ENCODE measurements around the gene ACSL5.
"Not testable (repeated sequence)": the region's sequence is repeated elsewhere in the genome, so short reads cannot be mapped to it uniquely, and the experiment has no call there.

The ACSL5 gene

DNA sequence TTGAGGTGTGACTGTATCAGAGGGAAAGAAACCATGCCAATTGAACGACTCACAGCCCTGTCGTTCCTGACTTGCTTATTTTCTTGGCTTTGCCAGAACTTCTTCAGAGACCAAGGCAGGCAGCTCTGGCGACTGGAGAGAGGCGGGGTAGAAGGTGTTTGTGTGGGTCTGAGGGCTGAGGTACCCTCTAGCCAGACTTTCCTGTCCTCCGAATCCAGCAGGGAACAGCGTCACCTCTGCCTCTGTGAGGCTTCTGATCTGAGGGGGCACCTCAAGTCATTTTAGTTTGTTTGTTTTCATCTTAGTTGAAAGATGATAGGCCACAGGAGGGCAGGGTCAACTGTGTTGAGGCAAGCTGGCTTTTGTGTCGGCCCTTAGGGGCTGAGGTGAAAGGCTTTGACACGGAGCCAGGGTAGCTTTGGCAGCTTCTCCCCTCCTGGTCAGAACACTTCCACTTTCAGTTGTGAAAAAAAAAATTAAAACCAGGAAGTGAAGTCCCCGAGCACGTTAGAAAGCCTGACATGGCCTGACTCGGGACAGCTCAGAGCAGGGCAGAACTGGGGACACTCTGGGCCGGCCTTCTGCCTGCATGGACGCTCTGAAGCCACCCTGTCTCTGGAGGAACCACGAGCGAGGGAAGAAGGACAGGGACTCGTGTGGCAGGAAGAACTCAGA is 1.9 kb downstream of the ACSL5 start:
- peak; percentile 64 for DNase-seq (ENCODE audit: low spot score)

DNA sequence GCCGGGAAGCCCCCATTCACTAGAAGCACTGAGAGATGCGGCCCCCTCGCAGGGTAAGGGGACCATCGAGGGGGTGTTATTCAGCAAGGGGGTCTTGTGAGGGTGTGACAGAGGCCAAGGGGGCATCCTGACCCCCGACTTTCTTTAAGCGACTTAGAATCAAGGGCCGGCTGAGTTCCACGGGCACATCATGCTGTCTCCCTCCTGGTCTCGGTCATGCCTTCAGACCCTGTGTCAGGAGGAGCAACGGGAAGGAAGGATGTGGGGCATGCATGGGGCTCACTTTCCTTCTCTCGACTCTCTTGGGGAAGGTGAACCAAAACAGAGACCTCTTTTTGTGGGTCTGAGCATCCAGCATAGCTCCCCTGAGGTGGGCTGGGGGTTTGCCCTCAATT is 2.5 kb downstream of the ACSL5 start:
- DNase-seq (ENCODE audit: low spot score), result no peak

DNA sequence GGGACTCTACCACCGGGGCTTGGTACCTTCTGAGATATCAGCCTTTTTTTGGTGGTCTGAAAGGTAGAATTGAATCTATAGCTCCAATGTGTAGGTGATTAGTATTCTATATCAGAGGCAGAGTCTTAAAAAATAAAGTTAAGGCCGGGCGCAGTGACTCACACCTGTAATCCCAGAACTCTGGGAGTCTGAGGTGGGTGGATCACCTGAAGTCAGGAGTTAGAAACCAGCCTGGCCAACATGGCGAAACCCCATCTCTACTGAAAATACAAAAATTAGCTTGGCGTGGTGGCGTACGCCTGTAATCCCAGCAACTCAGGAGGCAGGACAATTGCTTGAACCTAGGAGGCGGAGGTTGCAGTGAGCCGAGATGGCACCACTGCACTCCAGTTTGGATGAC is 3.2 kb downstream of the ACSL5 start:
- DNase-seq (ENCODE audit: low spot score), result not testable (repeated sequence)

DNA sequence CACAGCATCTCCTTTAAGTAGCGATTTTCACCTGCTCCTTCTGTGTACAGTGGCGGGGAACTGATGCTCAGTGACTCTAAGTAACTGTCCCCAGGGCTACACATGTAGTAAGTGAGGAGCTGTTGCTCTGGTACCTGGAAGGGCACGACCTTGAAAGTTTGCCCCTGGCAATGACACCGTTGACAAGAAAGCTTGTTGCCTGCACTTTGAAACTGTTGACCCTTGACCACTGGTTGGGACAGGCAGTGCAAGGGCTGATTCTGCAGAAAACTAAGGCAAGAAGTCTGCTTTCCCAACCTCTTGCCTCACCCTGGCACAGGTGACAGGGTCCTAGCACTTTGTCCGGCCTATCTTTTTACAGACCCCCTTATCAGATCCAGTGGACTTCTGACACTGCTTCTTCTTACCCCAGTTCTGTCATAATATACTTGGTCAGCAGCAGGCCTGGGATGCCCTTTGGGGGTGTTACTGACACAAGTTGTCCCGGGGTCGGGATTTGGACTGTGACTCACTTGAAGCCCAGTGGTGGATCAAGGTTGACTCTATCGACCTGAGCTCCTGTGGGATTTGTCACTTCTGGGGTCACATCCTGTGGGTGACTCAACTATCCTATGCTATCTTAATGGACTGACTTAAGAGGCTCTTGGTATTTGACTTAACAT is 5.8 kb downstream of the ACSL5 start:
- DNase-seq (ENCODE audit: low spot score), result no peak

DNA sequence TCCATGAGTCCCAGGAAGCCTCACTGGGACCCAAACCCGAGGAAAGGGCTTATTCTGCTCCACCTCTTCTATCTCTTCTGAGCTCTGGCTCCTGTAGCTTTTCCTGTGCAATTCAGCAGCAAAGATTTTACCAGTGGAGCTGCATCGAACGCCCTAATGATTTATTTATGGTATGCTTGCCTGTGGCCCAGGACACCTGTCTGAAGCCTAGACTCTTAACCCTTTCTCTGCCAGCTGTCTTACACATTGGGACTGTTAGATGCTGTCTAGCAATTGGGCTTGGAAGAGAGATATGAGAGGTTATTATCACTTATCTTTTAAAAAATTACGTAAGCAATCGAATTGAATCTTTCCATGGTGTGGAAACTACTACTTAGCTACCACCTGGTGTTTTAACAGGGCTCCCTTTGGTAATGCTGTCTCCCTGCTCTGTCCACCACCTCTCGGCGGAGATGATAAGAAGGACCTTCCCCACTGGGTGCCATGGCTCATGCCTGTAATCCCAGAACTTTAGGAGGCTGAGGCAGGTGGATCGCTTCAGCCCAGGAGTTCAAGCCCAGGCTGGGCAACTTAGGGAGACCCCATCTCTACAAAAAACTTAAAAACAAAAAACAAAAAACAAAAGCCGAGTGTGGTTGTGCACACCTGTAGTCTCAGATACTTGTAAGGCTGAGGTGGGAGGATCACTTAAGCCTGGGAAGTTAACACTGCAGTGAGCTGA is 8.8 kb downstream of the ACSL5 start:
- DNase-seq (ENCODE audit: low spot score), result no peak

DNA sequence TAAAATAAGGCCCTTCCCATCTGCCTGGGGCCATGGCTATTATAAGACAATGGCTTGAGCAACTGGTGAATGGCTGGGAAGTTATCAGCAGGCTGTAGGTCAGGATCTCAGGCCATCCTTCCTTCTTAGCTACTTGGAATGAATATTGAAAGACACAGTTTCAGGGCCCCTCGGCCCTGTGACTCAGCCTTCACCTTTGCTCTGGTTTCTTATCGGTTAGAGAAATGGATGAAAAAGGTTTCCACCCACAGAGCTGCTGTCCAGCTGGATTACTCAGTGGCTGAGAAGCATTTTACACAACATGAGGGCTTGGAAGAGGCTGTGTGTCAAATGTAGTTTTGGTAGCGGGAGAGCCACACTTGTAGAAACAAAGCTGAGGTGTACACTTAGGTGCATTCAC is 9.4 kb downstream of the ACSL5 start:
- DNase-seq (ENCODE audit: low spot score), result peak; percentile 64

DNA sequence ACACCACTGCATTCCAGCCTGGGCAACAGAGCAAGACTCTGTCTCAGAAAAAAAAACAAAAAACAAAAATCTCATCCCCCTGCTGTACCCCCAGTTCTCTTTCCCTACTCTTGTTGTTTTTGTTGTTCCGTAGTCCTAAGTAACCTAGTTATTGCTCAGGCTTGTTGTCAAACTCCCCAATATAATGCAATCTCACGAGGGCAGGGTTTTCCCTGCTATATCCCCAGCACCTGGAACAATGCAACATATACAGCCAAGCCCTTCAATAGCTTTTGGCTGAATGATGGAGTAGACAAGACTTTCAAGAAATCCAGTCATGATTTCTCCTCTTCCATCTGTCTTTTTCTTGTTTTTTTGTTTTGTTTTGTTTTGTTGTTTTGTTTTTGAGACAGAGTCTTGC is 10.2 kb downstream of the ACSL5 start:
- no peak for DNase-seq (ENCODE audit: low spot score)

DNA sequence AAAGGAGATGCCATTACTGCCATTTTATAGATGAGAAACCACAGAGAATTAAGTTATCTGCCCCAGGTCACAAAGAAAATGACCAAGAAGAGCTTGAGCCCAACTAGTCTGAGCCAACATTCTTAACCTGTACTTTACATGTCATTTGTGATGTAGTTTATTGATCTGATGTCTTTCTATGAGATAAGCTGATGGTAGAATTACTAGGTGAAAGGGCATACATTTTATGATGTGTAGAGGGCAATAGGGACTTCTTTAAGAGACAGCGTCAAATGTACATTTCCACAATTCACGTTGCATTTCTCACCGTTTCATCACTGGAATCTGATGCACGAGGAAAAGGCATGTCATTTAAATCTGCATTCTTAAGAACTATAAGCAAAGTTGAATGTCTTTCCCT is 11.3 kb downstream of the ACSL5 start:
- no peak for DNase-seq (ENCODE audit: low spot score)

DNA sequence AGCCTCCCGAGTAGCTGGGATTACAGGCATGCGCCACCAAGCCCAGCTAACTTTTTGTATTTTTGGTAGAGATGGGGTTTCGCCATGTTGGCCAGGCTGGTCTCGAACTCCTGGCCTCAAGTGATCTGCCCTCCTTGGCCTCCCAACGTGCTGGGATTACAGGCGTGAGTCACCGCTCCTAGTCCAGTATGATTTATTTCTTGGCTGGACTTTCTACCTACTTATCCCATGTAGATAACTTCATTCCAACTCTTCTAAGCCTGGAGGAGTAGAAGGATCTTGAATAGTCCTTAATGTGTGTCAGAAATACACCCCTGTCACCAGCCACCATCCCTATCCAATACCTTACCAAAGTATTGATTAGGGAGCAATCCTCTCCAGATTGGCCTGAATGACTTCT is 14.1 kb downstream of the ACSL5 start:
- DNase-seq (ENCODE audit: low spot score), result not testable (repeated sequence)

DNA sequence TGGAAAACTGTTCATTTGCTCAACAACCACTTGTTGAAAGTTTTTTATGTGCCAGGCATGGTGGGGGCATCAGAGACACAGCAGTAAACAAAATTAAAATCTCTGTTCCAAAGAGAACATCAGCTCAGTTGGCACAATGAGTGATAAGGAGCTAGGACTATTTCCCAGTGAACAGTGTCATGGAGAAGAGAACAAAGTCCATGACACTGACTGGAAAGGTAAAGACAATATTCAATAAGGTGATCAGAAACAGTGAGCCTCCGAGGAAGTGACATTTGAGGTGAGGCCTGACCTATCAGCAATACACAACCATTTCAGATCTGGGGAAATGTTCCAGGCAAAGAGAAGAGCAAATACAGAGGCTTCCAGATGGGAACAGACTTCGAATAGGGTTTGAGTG is 14.6 kb downstream of the ACSL5 start:
- no peak for DNase-seq (ENCODE audit: low spot score)

DNA sequence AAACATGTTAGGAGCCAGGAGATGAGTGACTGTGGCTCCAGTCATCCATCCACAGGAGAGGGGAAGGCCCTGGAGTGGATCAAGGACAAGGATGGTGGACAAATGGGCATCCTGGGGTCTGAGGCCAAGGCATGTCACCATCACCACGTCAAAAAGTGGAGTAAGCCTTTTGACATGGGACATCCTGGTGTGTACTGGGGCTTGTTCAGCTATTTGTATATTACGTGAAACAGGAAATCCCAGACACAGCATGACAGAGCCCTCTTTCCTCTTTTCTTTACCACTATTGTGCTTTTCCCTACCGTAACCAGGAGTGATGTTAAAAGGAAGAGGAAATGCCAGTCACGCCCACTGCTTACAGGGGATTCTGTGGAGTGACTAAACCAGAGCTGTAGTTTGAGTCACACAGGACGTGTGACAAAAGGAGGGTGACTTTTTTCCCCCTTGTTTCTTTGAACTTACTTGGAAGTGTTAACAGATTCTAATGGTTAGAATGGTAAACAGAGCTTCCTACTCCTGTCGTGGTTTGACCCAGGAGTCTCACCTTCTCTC is 15.4 kb downstream of the ACSL5 start:
- peak; percentile 58 for DNase-seq (ENCODE audit: low spot score)

DNA sequence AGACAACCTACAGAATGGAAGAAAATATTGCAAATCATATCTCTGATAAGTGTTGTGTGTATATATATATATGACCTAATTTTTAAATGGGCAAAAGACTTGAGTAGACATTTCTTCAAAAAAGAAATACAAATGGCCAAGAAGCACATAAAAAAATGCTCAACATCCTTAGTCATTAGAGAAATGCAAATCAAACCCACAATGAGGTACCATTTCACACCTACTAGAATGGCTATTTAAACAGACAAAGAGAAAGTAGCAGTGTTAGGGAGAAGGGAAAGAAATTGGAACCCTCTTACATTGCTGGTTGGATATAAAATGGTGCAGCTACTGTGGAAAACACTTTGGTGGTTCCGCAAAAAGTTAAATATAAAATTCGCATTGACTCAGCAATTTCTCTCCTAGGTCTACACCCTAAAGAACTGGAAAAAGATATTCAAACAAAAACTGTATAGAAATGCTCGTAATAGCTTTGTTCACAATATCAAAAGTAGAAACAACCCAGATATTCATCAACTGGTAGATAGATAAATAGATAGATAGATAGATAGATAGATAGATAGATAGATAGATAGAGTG is 16.3 kb downstream of the ACSL5 start:
- no peak for DNase-seq (ENCODE audit: low spot score)

DNA sequence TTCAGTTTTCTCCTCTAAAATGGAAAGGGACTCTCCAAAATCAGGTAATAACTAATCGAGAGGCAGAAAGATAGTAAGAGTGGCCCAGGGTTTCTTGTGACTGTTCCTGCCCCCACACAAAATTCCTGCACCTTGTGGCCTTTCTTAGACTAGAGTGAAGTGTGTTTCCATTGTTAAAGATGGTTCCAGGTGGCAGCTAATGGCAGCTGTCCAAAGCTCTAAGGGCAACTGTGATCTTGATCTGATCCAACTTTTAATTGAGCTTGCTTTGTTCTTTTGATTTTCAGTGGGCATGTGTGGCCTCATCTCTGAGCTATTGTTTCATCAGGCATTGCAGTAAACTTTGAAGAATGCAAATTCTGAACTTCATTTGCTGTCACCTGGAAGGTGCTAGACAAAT is 19.4 kb downstream of the ACSL5 start:
- DNase-seq (ENCODE audit: low spot score), result no peak

DNA sequence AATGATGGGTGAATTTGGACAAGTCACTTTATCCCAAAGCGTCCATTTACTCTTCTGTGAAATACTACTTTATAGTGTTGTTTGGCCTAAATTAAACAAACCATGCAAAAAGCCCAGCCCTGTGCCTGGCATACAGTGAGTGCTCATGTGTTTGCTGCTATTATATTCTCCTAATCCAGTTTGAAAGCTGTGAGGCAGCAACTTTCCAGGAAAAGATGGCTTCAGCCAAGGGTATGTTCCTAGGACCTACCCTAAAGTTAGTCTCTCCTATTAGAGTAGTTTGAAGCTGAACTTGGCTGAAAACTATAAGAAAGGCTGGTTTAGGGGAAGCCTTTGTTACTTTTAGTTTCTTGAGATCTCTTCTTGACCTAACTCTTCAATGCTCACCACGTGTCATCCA is 19.9 kb downstream of the ACSL5 start:
- no peak for DNase-seq (ENCODE audit: low spot score)

DNA sequence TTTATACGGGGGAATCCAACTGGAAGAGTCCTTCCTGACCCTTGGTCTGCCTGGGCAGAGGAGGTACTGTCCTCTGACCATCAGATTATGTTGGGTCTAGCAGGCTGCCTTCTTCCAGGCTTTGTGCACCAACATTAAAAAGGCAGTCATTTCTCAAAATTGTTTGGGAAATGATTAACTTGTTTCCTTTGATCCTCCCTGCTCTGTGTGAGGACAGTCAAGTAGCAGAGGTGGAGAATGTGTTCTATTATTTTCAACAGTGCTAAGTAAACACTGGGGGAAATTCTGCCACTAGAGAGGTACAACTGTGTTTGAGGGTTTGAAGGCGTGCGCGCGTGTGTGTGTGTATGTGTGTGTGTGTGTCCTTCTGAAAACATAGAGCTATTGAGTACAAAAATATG is 20.6 kb downstream of the ACSL5 start:
- DNase-seq (ENCODE audit: low spot score), result no peak

DNA sequence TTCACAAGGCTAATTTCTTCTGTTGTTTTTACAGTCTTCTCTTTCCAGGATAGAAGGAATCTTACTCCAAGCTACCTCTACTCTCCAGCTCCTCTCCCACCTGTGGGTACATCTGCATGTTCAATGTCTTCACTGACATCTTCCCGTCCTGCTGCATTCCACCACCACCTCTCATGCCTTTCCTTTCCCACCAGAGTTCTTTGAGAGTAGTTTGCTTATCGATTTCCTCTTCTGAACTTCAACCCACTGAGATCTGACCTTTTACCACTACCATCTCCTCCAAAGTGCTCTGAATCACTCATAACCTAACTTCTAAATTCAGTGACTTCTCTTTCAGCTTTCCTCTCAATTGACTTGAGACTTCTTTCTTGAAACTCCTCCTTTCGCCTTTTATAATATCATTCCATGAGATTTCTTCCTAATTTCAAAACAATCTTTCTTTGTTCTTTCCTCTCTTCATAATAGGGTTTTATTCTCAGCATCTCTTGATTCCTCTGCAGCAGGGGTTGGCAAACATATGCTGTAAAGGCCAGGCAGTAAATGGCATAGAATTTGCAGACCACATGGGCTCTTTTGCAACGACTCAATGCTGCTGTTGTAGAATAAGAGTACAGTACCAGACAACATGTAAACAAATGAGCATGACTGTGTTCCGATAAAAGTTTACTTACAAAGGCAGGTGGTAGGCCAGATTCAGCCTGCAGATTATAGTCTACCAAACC is 22.1 kb downstream of the ACSL5 start:
- DNase-seq (ENCODE audit: low spot score), result no peak

DNA sequence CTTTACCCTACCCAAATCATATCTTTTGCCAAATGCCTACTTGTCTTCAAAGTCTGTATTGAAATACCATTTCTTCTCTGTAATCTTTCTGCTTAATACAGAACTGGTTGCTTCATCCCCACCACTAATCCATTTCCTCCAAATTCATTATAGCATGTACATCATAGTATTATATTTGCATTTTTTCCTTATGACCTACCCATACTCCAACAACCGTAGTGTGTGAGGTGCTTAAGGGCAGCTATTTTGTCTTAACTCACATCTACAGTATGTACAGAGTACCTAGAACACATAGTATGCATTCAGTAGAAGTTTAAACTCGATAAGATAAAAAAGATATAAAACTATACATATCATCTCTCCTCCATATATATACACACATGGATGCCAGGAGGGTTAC is 23.7 kb downstream of the ACSL5 start:
- DNase-seq (ENCODE audit: low spot score), result no peak

DNA sequence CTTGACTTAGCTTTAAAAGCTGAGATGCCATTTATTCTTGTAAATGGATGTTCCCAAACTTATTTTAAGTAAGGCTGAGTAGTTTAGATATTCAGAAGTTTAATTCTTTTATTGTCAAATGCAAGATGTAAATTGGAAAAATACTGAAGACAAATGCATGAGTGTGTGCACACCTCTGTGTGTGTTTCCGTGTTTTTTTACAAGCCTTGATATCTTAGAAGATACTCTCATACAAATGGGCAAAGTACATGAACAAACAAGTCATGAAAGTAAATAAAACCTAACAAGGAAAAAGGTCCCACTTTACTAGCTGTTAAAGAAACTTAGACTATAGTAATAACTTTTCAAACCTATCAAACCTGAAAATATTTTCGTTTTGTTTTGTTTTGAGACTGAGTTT is 29.0 kb downstream of the ACSL5 start:
- no peak for DNase-seq (ENCODE audit: low spot score)

DNA sequence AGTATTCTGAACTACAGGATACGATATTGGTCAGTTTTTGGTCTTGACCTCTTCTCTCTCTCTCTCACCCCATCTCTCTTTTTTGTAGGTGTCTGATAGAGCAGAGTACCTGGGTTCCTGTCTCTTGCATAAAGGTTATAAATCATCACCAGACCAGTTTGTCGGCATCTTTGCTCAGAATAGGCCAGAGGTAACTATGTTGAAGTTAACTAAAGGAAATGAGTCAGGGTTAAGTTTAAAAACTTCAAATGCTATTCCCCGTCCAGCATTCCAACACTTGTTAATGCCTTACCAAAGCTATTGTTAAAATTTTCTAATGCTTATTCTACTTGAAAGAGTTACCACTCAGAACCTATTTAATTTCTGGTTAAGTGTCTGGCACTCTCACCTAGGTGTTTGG is 30.7 kb downstream of the ACSL5 start:
- DNase-seq (ENCODE audit: low spot score), result no peak

DNA sequence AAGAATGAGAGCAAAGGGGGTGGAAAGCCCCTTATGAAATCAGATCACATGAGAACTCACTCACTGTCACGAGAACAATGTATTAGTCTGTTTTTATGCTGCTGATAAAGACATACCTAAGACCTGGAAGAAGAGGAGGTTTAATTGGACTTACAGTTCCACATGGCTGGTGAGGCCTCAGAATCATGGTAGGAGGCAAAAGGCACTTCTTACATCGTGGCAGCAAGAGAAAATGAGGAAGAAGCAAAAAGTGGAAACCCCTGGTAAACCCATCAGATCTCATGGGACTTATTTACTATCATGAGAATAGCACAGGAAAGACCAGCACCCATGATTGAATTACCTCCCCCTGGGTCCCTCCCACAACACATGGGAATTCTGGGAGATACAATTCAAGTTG is 32.9 kb downstream of the ACSL5 start:
- not testable (repeated sequence) for DNase-seq (ENCODE audit: low spot score)

DNA sequence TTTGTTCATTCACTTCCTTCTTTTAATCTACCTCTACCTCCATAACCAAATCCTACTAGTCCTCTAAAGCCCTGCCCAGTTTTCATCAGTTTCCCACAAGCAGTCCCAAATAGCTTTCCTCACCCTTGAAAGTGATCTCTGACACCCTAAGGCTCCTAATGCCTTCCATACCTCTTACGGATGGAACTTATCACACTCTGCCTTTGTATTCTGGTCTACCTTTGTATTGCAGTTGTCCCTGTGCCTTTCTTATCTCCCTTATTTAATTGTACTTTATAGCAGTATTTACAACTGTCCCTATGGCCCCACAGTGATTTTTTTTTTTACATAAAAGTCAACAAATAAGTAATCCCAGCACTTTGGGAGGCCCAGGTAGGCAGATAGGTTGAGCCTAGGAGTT is 33.8 kb downstream of the ACSL5 start:
- DNase-seq (ENCODE audit: low spot score), result no peak

DNA sequence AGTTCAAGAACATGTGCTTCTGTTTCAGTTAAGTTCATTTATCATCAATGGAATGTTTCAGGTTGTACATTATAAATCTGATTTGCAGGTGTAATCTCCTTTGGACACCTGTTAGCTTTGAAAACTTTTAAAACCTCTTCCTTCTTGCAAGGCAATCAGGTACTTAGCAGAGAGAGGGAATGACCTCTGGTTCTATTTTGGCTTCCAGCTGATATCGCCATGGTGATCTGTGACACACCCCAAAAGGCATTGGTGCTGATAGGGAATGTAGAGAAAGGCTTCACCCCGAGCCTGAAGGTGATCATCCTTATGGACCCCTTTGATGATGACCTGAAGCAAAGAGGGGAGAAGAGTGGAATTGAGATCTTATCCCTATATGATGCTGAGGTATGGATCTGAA is 35.4 kb downstream of the ACSL5 start:
- DNase-seq (ENCODE audit: low spot score), result no peak

Measured in AG20443 (cell line).